ENCODE results near the gene IER3. TPM values are rescaled to one million over a fixed set of nuclear protein-coding genes. Genes with fewer than 3 reads are reported as not detected.
A peak's percentile ranks its signal among the peaks of the same experiment; 100 is the strongest.

Gene IER3
- total and polyA plus RNA-seq, 9 of the 15 experiments (the other 6 are each of a cell fraction or from before 2014, with no cell fraction given): 1.5 to 30.0 (median 11.5) TPM

- TF ChIP-seq RBM22 (IDR thresholded peaks at IDR 0.05; ENCODE audit: low read depth, low read length, poor library complexity, severe bottlenecking): no peak
- TF ChIP-seq TBL1XR1 (IDR thresholded peaks at IDR 0.05; ENCODE audit: low read length in 2 of 2): peak; percentile 86 to 94; a peak in 3 of 4 replicates
- 0 out of 2 replicates have a peak, but pooled peaks have one; percentile 6 for TF ChIP-seq HMBOX1 (IDR thresholded peaks at IDR 0.05)
- no peak for TF ChIP-seq CHAMP1 (IDR thresholded peaks at IDR 0.05)
- TF ChIP-seq ZNF282 (CRISPR knock-in tag; IDR thresholded peaks at IDR 0.05): no peak
- 0 out of 2 replicates have a peak, but pooled peaks have one; percentile 30 for TF ChIP-seq JUNB (CRISPR knock-in tag; conservative IDR thresholded peaks at IDR 0.05)
- peak; percentile 80 for TF ChIP-seq L3MBTL2 (IDR thresholded peaks at IDR 0.05)
- TF ChIP-seq ZNF780A (CRISPR knock-in tag; IDR thresholded peaks at IDR 0.05): no peak
- TF ChIP-seq CHD4 (IDR thresholded peaks at IDR 0.05; ENCODE audit: insufficient read depth, insufficient replicate concordance, low read depth, low read length, poor library complexity, severe bottlenecking): no peak
- no peak for TF ChIP-seq FOXA1 (IDR thresholded peaks at IDR 0.05; ENCODE audit: borderline replicate concordance)
- no peak for TF ChIP-seq ZKSCAN8 (CRISPR knock-in tag; IDR thresholded peaks at IDR 0.05)
- TF ChIP-seq ZNF311 (CRISPR knock-in tag; IDR thresholded peaks at IDR 0.05): no peak
- peak; percentile 77 for TF ChIP-seq PRDM10 (IDR thresholded peaks at IDR 0.05; ENCODE audit: partially characterized antibody)
- no peak for TF ChIP-seq ZNF23 (CRISPR knock-in tag; IDR thresholded peaks at IDR 0.05)
- no peak for TF ChIP-seq NCOA6 (IDR thresholded peaks at IDR 0.05)
- TF ChIP-seq MTA2 (IDR thresholded peaks at IDR 0.05; ENCODE audit: low read depth): no peak
- no peak for TF ChIP-seq CREB3 (tag; conservative IDR thresholded peaks at IDR 0.05; ENCODE audit: low read depth)
- TF ChIP-seq NFRKB (IDR thresholded peaks at IDR 0.05; ENCODE audit: low read depth): peak; percentile 99
- TF ChIP-seq MTF1 (CRISPR knock-in tag; IDR thresholded peaks at IDR 0.05; ENCODE audit: borderline replicate concordance): no peak
- no peak for TF ChIP-seq BRCA1 (IDR thresholded peaks at IDR 0.05)
- no peak for TF ChIP-seq BRCA1 (CRISPR knock-in tag; IDR thresholded peaks at IDR 0.05)
- TF ChIP-seq NELFE (IDR thresholded peaks at IDR 0.05; ENCODE audit: insufficient read depth, insufficient read length): no peak
Measured at GRCh38 chr6:30717129-30717844, 27.1 kb downstream of the IER3 start, which contains the start of gene MDC1 (continued).
